SHP77 treated with DMSO at 0.1 percent for 48 hours (cell line): ENCODE results near the gene KRTAP9-1.
"Not testable (repeated sequence)": the region's sequence is repeated elsewhere in the genome, so short reads cannot be mapped to it uniquely, and the experiment has no call there.

Experiments
- DNase-seq: peaks from one replicate; lab custom pipeline; 2025; lab: John Stamatoyannopoulos, UW

The KRTAP9-1 gene

GRCh38 chr17:41189837-41190318 is at the start of gene KRTAP9-1:
KRTAP9-1 (plus strand) TSS chr17:41189887; CDS start chr17:41189887, 0 bp downstream.
- DNase-seq, result not testable (repeated sequence)

- no peak for DNase-seq
Measured at GRCh38 chr17:41140360-41141131, 49.1 kb upstream of the KRTAP9-1 start, which contains the start of gene KRTAP4-6. KRTAP4-6 (minus strand) TSS chr17:41140544; CDS start chr17:41140487, 57 bp downstream.

- no peak for DNase-seq
Measured at GRCh38 chr17:41141361-41141760, 48.3 kb upstream of the KRTAP9-1 start.

- DNase-seq, result no peak
Measured at GRCh38 chr17:41144846-41145245, 44.8 kb upstream of the KRTAP9-1 start.

GRCh38 chr17:41145261-41145660 is 44.4 kb upstream of the KRTAP9-1 start:
- DNase-seq, result no peak

GRCh38 chr17:41147531-41148204 is 42.0 kb upstream of the KRTAP9-1 start:
- no peak for DNase-seq

- not testable (repeated sequence) for DNase-seq
Measured at GRCh38 chr17:41148971-41149651, 40.6 kb upstream of the KRTAP9-1 start.

GRCh38 chr17:41149652-41149985 is 40.1 kb upstream of the KRTAP9-1 start, which contains the start of gene KRTAP4-5:
KRTAP4-5 (minus strand) TSS chr17:41149825; CDS start chr17:41149767, 58 bp downstream.
- DNase-seq, result no peak

GRCh38 chr17:41150026-41150425 is 39.7 kb upstream of the KRTAP9-1 start:
- no peak for DNase-seq

- DNase-seq, result no peak
Measured at GRCh38 chr17:41151525-41151924, 38.2 kb upstream of the KRTAP9-1 start.

- no peak for DNase-seq
Measured at GRCh38 chr17:41153856-41154255, 35.8 kb upstream of the KRTAP9-1 start.

- DNase-seq, result not testable (repeated sequence)
Measured at GRCh38 chr17:41160190-41160589, 29.5 kb upstream of the KRTAP9-1 start.

- no peak for DNase-seq
Measured at GRCh38 chr17:41160648-41161047, 29.0 kb upstream of the KRTAP9-1 start, which contains the start of gene KRTAP4-4. KRTAP4-4 (minus strand) TSS chr17:41160748; CDS start chr17:41160691, 57 bp downstream.

- no peak for DNase-seq
Measured at GRCh38 chr17:41163828-41164227, 25.9 kb upstream of the KRTAP9-1 start.

- DNase-seq, result no peak
Measured at GRCh38 chr17:41167561-41167960, 22.1 kb upstream of the KRTAP9-1 start.

- DNase-seq, result no peak
Measured at GRCh38 chr17:41168121-41168520, 21.6 kb upstream of the KRTAP9-1 start, which contains the start of gene KRTAP4-3. KRTAP4-3 (minus strand) TSS chr17:41168221; CDS start chr17:41168172, 49 bp downstream.

- DNase-seq, result no peak
Measured at GRCh38 chr17:41171886-41172285, 17.8 kb upstream of the KRTAP9-1 start.

- DNase-seq, result no peak
Measured at GRCh38 chr17:41176744-41177387, 12.8 kb upstream of the KRTAP9-1 start.

GRCh38 chr17:41177727-41178271 is 11.9 kb upstream of the KRTAP9-1 start, which contains the start of gene KRTAP4-2:
KRTAP4-2 (minus strand) TSS chr17:41178221; CDS start chr17:41178164, 57 bp downstream.
- DNase-seq, result no peak

- no peak for DNase-seq
Measured at GRCh38 chr17:41178341-41178740, 11.3 kb upstream of the KRTAP9-1 start.
